HL-60 (cell line): ENCODE data around the gene USP19.

Experiments used
- CTCF ChIP-seq: IDR thresholded peaks from one replicate; pipeline ENCODE4 v1.5.1; 2011; ENCODE audit warnings: low read length, control low read depth, inconsistent platforms; ENCODE audit not compliant: insufficient read depth
- POLR2AphosphoS5 ChIP-seq: IDR thresholded peaks from 2 replicates; pipeline ENCODE4 v1.6.1; 2012; ENCODE audit warnings: low read depth
- REST ChIP-seq: IDR thresholded peaks from 2 replicates; pipeline ENCODE4 v1.6.1; 2012; ENCODE audit warnings: low read depth; ENCODE audit not compliant: insufficient replicate concordance
- SPI1 ChIP-seq: IDR thresholded peaks from 2 replicates; pipeline ENCODE4 v1.6.1; 2012; ENCODE audit warnings: low read depth, mild to moderate bottlenecking, borderline replicate concordance

GRCh38 chr3:49162751-49163419 lies 42.3 kb upstream of the USP19 start:
- TF ChIP-seq CTCF (no peak), POLR2AphosphoS5 (peak; percentile 44; the same call in 1 of the 2 replicates), SPI1 (no peak), REST (no peak)
